Amygdala (tissue), 56 donors: ENCODE data around the gene HINT2.

Experiments used
- DNase-seq, 56 donors: peaks; one replicate each; lab custom pipeline; 2025; lab: John Stamatoyannopoulos, UW

Gene HINT2

DNA sequence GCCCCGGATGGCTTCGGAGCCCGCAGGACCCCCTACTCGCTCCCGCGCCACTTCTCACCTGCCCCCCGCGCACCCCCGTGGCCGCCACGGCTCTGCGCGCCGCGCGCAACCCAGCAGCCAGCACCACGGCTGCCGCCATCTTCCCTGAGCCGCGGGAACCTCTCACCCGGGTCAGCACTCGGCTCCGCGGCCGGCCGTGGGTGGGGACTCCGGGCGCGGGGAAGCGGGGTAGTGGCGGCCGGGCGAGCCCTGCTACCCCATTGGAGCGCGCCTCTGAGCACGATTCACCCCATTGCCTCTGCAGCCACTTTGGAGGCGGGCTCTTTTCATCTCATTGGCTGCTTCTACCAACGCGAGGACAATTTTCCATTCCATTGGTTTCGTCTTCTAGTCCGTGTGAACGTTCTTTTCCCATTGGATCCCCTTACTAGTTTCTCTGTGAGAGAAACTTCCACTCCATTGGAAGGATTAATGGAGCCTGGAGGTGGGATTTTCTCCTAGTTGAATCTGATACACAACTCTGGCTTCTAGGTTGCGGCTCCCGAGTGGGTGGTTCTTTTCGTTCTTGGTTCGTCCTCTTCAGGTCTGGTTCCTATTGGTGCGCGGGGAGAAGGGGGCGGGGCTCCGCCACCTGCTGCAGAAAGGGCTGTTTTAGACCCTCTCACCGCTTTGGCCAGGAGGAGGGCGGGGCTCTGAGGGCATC lies at the start of gene HINT2:
Gene HINT2, minus strand, starts transcription at position 202 of the 703 bp plus-strand sequence. Its CDS starts 63 bp downstream, at position 139.
- peak; percentile 28 to 99 (median 94) for DNase-seq

DNA sequence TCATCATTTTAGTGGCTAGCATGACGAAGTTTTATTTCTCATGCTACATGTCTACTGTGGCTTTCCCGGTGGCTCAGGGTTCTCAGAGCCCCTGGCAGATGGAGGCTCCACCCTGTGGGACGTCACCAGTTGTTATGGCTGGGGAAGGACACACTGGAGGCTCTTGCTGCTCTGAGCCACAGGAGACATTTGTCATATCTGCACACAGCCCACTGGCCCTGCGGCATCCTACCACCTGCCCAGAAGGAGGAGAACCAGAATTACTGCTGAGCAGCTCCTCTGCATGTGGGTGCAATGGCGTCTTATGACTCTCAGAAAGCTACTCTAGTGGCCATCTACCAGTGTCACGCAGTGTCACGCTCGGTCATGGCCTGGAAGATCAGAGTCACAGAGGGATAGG lies 48.7 kb upstream of the HINT2 start:
- no peak for DNase-seq

- no peak for DNase-seq
Measured at GRCh38 chr9:35862328-35862727, 47.5 kb upstream of the HINT2 start.

DNA sequence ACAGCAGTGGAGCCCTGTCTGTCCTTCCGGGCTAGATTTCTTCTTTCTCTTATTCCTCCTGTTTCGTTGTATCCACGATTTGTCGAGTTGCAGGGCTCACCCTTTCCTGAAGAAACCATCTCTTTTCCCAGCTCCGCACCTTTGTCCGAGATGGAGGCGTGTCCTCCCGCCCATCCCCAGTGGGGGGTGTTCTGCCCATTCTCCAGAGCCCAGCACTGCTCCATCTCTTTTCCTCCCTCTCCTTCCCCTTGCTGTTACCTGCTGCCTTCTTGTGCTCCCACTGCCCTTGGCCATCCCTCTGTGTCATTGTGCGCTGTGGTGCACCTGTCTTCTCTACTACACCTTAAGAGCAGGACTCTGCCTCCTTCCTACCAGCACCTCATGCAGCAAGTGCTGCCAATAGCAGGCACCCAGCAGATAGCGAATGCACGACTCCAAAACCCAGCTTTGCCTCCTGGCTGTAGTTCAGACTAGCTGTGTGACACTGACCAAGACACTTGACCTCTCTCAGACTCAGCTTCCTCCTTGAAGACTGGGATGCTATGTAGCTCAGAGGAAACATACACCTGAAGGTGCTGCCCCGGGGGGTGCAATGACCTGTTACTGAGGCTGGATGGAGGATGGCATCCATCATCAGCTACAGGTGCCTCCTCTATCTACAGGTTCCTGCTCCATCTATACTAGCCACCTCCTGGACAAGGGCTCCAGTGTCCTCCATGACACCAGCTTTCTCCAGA lies 46.5 kb upstream of the HINT2 start:
- no peak for DNase-seq

DNA sequence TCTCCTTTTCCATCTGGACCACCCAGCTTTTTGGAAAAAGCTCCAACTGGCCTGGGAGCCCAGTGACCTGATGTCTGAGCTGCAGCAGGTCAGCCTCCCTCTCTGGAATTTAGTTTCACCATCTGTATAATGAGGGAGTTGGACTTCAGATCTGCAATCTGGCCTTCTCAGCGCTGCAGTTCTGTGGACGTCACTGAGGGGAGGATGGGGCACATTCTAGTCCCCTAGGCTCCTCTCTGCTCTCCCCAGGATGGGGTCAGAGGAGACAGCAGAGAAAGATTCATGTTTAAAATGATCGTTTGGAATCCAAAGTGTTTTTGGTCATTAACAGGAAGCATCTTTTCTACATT lies 45.1 kb upstream of the HINT2 start:
- DNase-seq = no peak

DNA sequence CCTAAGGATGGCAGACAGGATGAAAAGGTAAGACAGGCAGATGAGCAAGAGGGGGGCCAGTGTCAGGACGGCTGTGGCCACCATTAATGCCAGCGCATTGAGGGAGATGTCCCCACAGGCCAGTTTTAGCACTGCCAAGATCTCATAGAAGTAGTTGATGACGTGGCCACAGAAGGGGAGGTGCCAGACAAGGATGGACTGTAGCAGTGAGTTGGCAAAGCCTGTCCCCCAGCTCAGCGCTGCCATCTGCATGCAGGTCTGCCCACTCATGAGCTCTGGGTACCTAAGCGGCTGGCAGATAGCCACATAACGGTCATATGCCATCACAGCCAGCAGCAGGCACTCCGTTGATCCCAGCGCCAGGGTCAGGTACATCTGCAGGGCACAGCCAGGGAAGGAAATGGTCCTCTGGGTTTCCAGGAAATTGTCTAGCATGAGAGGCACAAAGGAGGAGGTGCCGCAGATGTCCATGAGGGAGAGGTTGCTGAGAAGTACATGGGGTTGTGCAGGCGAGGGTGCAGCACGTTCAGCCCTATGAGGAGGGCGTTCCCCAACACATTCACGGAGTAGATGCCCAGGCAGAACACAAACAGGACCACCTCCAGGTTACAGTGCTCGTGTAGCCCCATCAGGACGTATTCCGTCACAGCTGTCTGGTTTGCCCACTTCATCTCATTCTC lies 44.6 kb upstream of the HINT2 start:
- peak in 15 of 56 donors; percentile 6 to 45 (median 23) for DNase-seq

GRCh38 chr9:35858458-35858857 lies 43.6 kb upstream of the HINT2 start:
- DNase-seq = no peak

DNA sequence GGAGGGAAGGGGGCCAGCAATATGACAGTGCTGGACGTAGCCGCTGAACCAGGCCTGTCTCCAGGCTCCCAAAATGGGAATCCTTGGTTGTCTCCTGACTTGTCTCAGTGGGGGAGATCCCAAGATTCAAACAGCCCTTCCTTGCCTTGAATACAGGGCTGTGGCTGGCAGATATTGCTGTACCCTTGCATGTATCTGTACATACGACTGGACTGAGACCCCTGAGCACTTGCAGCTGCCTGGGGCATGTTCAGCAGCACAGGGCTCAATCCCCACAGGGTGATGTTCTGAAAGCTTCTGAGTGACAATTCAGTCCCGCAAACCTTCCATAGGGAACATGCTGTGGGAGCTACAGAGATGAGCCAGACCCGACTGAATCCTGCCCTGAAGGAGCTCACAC lies 42.0 kb upstream of the HINT2 start:
- no peak for DNase-seq

GRCh38 chr9:35856206-35856605 lies 41.4 kb upstream of the HINT2 start:
- DNase-seq = no peak

- no peak for DNase-seq
Measured at GRCh38 chr9:35854091-35854762, 39.4 kb upstream of the HINT2 start.

- no peak for DNase-seq
Measured at GRCh38 chr9:35852876-35853865, 38.3 kb upstream of the HINT2 start.

- DNase-seq = no peak
Measured at GRCh38 chr9:35852267-35852815, 37.5 kb upstream of the HINT2 start.

- DNase-seq = peak in 23 of 56 donors; percentile 9 to 69 (median 22)
Measured at GRCh38 chr9:35847792-35848572, 33.1 kb upstream of the HINT2 start.

DNA sequence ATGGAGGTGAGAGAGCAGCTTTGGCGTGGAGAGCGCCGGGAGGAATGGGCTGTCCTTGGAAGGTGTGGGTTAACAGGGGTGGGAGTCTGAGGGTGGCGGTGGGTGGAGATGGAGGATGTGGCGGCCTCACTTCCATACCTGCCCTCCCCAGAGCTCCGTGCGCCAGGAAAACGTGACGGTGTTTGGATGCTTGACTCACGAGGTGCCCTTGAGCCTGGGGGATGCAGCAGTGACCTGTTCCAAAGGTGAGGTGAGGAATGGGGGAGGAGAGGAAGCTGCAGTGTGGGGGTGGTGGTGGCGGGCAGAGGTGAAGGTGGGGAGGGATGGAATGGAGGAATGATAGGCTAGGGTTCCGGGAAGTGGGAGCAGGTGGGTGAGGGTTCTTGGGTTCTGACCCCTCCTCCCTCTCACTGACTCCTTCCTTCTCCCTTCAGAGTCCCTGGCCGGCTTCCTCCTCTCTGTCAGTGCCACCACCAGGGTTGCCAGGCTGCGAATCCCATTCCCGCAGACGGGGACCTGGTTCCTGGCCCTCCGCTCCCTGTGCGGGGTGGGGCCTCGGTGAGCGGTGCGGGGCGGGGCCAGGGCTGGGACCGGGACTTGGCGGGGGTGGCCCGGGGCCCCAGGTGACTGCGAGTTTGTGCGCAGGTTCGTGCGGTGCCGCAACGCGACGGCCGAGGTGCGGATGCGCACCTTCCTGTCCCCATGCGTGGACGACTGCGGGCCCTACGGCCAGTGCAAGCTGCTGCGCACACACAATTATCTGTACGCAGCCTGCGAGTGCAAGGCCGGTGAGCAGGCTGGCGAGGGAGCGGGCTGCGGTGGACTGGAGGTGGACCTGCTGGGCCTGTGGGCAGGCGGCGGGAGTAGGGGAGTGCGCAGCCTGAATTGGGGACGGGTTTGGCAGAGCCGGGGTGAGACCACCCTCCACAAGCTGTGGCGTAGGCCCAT lies 31.3 kb upstream of the HINT2 start:
- no peak for DNase-seq

DNA sequence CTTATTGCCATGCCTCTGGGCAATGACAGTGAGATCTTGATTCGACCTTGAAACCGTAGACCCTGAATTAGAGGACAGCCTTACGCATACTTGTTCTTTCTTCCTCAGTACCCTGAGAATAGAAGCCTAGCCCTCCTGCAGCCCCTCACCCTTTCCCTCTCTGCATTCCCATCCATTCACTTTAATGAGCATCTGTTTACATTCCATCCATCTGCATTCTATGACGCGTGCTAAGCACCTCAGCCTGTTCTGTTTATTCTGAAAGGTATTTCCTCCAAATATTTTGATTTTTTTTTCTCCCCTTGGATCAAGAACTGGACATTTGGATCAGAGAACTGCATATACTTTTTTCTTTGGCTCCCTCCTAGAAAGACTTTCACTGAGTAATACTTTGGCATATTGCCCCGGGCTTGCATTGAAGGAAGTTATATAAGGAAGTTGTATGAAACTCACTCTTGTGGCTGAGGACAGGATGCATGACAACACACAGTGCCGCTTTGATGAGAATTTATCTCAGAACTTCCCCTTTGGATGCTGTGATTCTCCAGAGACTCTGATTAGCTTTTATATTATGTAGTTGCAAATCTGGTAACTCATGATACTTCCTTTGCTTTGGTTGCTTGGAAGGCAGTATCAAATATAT lies 29.9 kb upstream of the HINT2 start:
- DNase-seq = peak in 12 of 56 donors; percentile 3 to 64 (median 19)

DNA sequence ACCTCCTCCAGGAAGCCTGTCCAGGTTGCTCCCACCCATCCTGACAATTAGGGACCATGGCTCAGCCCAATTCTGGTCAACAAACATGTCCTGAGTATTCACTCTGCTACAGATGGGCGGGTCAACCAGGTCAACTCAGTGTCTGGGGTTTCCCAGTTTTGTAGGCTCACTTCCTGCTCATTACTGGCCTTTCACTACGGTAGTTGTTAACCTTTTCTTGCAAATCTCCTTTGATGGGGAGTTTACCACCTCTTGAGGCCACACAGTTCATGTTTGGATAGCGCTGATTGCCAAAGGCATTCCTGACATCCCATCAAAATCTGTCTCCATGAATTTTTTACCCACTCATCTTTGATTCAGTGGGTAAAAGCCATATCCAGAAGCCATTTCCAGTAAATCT lies 28.0 kb upstream of the HINT2 start:
- DNase-seq = no peak
